Heart left ventricle (tissue), 16 donors: ENCODE measurements around the gene CCM2. TPM values are rescaled to one million over a fixed set of nuclear protein-coding genes. Genes with fewer than 3 reads are reported as not detected.
A peak's percentile ranks its signal among the peaks of the same experiment; 100 is the strongest.

Experiments used
- ATAC-seq, 4 donors: fragments of 200-7000 bp; cut with Tn5 transposase; one replicate each; pipeline ENCODE4 v1.9.1; 2020 to 2022; ENCODE audit warnings: moderate library complexity in 4 of 4, mild to moderate bottlenecking in 3 of 4, moderate number of reproducible peaks in 1 of 4
- DNase-seq, 5 donors: peaks; one replicate each; pipeline ENCODE4 v3.0.0-alpha.2; 2020
- H3K27ac ChIP-seq, 12 donors: fragments of 200-600 bp; sonication (generic) in 4 of 12; one replicate each; pipeline versions ENCODE4 v1.5.0 to v1.8.0; 2016 to 2022; ENCODE audit warnings: mild to moderate bottlenecking in 2 of 12
- H3K27me3 ChIP-seq, 9 donors: fragments of 200-600 bp; sonication (generic) in 2 of 9; one replicate each; pipeline versions ENCODE4 v1.5.1 to v1.8.0; 2016 to 2022; ENCODE audit warnings: mild to moderate bottlenecking in 3 of 9
- H3K36me3 ChIP-seq, 9 donors: fragments of 200-600 bp; sonication (generic) in 2 of 9; one replicate each; pipeline versions ENCODE4 v1.5.0 to v1.8.0; 2018 to 2022; ENCODE audit warnings: mild to moderate bottlenecking in 2 of 9
- H3K4me1 ChIP-seq, 12 donors: fragments of 200-600 bp; sonication (generic) in 4 of 12; one replicate each; pipeline versions ENCODE4 v1.5.0 to v1.8.0; 2016 to 2022; ENCODE audit warnings: mild to moderate bottlenecking in 3 of 12
- H3K4me3 ChIP-seq, 12 donors: fragments of 200-600 bp; sonication (generic) in 4 of 12; one replicate each; pipeline versions ENCODE4 v1.5.0 to v1.8.0; 2017 to 2022; ENCODE audit warnings: mild to moderate bottlenecking in 9 of 12, moderate library complexity in 4 of 12
- H3K9me3 ChIP-seq, 12 donors: fragments of 200-600 bp; sonication (generic) in 4 of 12; one replicate each; pipeline versions ENCODE4 v1.5.0 to v1.8.0; 2016 to 2022; ENCODE audit warnings: mild to moderate bottlenecking in 1 of 12
- CTCF ChIP-seq, 12 donors: fragments of 200-600 bp; sonication (generic) in 4 of 12; IDR thresholded peaks; one replicate each; pipeline versions ENCODE4 v1.5.0 to v1.8.0; 2018 to 2022; ENCODE audit warnings: antibody characterized with exemption in 12 of 12, mild to moderate bottlenecking in 5 of 12
- POLR2A ChIP-seq, 2 donors: fragments of 450-650 bp; IDR thresholded peaks; one replicate each; pipeline ENCODE4 v1.6.1; 2017; ENCODE audit warnings: antibody characterized with exemption in 2 of 2, mild to moderate bottlenecking in 2 of 2, moderate library complexity in 2 of 2
- WGBS, 4 donors: extraction: QIAGEN DNeasy Blood & Tissue Kit in 2 of 4; methylation state at CpG; one replicate each; pipeline versions ENCODE4 v1.1.5 to v1.1.7; 2013 to 2018; 5-methylcytosine and 5-hydroxymethylcytosine counted together
- intact Hi-C, 10 donors: fragments of 100-400 bp; cut with DNase I; formaldehyde crosslinking; loops; one replicate each; pipeline versions ENCODE4 v1.11.1 to v1.14.2; 2022
- polyA plus RNA-seq, 2 donors: library from polyadenylated mRNA; stranded (reverse); fragments of 200-250 nt; gene quantifications; one replicate each; pipeline ENCODE4 v1.2.3, GENCODE V29; 2013
- total RNA-seq, 9 donors: library from RNA; depleted of rRNA in 2 of 9; stranded (reverse); fragments of >200 nt in 2 of 9; fragmentation: NEBNext Ultra II Directional in 3 of 9; extraction: Animal tissue kit (Norgen Biotek cat#: 25700) in 3 of 9; gene quantifications; one replicate each; pipeline versions ENCODE4 v1.1.0 to v1.2.4, GENCODE V29; 2016 to 2023
- donor health status: ischemic (EF 13 %, LVEDD 7.1; RV severe dilation, severe dysfunction).
- donor health status: healthy with polysubstance abuse.
- donor health status: DM: no; HTN: yes; CAD: no.
- donor health status: DM: no; HTN: no; CAD: no.
- donor health status: ischemic (EF 25% LVEDD 6.9; RV normal size, moderate dysfunction).
- donor health status: ischemic (EF 25% LVEDD 5.7; RV mildly dilated, moderate dysfunction).
- donor health status: healthy.
- donor health status: DM: yes; HTN: yes; CAD: no.
- donor health status: ischemic (EF 35%, LVEDD 5.7; RV mildly dilated, moderate dysfunction).
- donor health status: nonischemic (EF 11% LVEDD 7.7; RV severe dilation, severe dysfunction).
- donor health status: DM: yes; HTN: yes; CAD: no.
- donor health status: PGD.
- donor health status: ischemic (EF 29% LVEDD 5.4; RV normal size, mild dysfunction).
- donor health status: nonischemic (EF 23%, LVEDD 6.1; RV moderate dilation, normal function).

The CCM2 gene
- total and polyA plus RNA-seq, 11 donors, result 24.7 to 68.2 (median 35.3) TPM

DNA sequence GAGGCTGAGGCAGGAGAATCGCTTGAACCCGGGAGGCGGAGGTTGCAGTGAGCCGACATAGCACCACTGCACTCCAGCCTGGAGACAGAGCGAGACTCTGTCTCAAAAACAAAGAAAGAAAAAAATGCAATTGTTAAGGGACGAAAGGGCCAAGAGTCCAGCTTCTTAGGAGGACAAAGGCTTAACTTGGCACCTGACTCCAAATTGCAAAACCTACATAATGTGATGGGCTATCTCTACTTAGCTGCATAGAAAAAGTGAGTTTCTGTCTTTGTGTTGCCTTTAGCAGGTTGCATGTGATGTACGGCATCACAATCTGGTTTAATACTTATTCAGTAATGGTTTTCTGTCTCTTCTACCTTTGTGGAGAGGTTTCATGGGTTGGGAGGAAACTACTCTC is 12.5 kb upstream of the CCM2 start:
- TF ChIP-seq POLR2A (IDR thresholded peaks at IDR 0.05) (no peak), CTCF (IDR thresholded peaks at IDR 0.05) (no peak)
- peaks cover 0 to 34% (median 29%) of the 10 kb centered on the region in 9 donors for H3K36me3 ChIP-seq
- 92 to 95% (median 93%) methylated on average over 7 of the region's 7 CpGs for WGBS, 4 donors
- intact Hi-C loops, result loop anchor here in 3 of 10 donors (5.0 to 10.0 kb wide), 3 partner anchors 103 to 403 kb away; partner anchors contain the start of genes PURB (in 2 of the 3), TBRG4 (in 2 of the 3) and TMED4 (in 1 of the 3)
- no peak for ATAC-seq
- no peak for DNase-seq
- no peaks in the 10 kb centered on the region for H3K27me3 ChIP-seq
- peak overlapping the region in 11 of 12 donors; percentile 92 to 98 (median 96) for H3K27ac ChIP-seq
- no peaks in the 10 kb centered on the region for H3K9me3 ChIP-seq
- H3K4me1 ChIP-seq, result peaks cover 0 to 49% (median 24%) of the 10 kb centered on the region in 12 donors
- peak overlapping the region in 7 of 12 donors; percentile 56 to 74 (median 64) for H3K4me3 ChIP-seq

DNA sequence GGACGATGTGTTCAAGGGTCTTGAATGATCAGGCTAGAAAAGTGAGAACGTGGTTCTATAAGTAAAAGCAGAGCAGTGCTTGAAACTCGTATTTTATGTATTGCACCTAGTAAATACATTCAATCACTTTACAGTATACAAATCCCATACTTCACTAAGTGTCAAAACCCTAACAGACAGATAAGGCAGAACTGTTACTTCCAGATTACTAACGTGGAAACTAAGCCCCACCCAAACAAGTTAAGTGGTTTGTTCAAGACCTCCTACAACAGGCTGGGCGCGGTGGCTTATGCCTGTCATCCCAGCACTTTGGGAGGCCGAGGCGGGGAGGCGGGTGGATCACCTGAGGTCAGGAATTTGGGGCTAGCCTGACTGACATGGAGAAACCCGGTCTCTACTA is 12.0 kb upstream of the CCM2 start:
- DNase-seq (no peak), ATAC-seq (no peak)
- 82 to 85% (median 84%) methylated on average over 10 of the region's 10 CpGs for WGBS, 4 donors
- peaks cover 0 to 29% (median 23%) of the 10 kb centered on the region in 9 donors for H3K36me3 ChIP-seq
- H3K4me3 ChIP-seq, result no peak overlapping the region
- no peaks in the 10 kb centered on the region for H3K9me3 ChIP-seq
- intact Hi-C loops, result loop anchor here in 3 of 10 donors (5.0 to 10.0 kb wide), 3 partner anchors 103 to 403 kb away; partner anchors contain the start of genes PURB (in 2 of the 3), TBRG4 (in 2 of the 3) and TMED4 (in 1 of the 3)
- peak overlapping the region in 1 of 12 donors; percentile 92 for H3K27ac ChIP-seq
- TF ChIP-seq POLR2A (IDR thresholded peaks at IDR 0.05), result no peak
- TF ChIP-seq CTCF (IDR thresholded peaks at IDR 0.05), result no peak
- H3K27me3 ChIP-seq, result no peaks in the 10 kb centered on the region
- peaks cover 0 to 49% (median 24%) of the 10 kb centered on the region in 12 donors for H3K4me1 ChIP-seq

DNA sequence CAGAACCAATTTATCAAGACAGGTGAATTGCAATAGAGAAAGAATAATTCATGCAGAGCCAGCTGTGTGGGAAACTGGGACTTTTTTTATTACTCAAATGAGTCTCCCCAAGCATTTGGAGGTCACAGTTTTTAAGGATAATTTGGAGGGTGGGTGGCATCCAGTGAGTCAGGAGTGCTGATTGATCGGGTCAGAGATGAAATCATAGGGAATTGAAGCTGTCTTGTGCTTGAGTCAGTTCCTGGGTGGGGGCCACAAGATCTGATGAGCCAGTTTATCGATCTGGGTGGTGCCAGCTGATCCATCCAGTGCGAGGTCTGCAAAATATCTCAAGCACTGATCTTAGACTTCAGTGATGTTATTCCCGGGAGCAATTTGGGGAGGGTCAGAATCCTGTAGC is 11.3 kb upstream of the CCM2 start:
- no peaks in the 10 kb centered on the region for H3K27me3 ChIP-seq
- H3K4me3 ChIP-seq, result no peak overlapping the region
- 86 to 89% (median 87%) methylated on average over 4 of the region's 4 CpGs for WGBS, 4 donors
- no peak overlapping the region for H3K27ac ChIP-seq
- H3K4me1 ChIP-seq, result peaks cover 0 to 48% (median 24%) of the 10 kb centered on the region in 12 donors
- ATAC-seq (no peak), DNase-seq (no peak)
- peaks cover 0 to 22% (median 16%) of the 10 kb centered on the region in 9 donors for H3K36me3 ChIP-seq
- H3K9me3 ChIP-seq, result no peaks in the 10 kb centered on the region
- intact Hi-C loops, result loop anchor here in 3 of 10 donors (5.0 to 10.0 kb wide), 3 partner anchors 104 to 404 kb away; partner anchors contain the start of genes PURB (in 2 of the 3), TBRG4 (in 2 of the 3) and TMED4 (in 1 of the 3)
- TF ChIP-seq CTCF (IDR thresholded peaks at IDR 0.05) (no peak), POLR2A (IDR thresholded peaks at IDR 0.05) (no peak)

DNA sequence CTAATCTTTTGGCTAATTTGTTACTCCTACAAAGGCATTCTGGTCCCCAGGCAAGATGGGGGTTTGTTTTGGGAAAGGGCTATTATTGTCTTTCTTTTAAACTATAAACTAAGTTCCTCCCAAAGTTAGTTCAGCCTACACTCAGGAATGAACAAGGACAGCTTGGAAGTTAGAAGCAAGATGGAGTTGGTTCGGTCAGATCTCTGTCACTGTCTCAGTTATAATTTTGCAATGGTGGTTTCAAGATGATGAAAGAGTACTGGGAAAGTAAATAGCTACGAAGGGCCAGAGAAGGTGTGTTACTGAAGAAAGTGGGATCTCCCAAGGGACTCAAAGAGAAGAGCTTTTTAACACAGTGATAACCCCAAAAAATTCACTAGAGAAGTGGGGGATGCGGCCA is 10.9 kb upstream of the CCM2 start:
- ATAC-seq, result no peak
- no peaks in the 10 kb centered on the region for H3K9me3 ChIP-seq
- WGBS, 4 donors, result 94 to 97% (median 95%) methylated on average over 3 of the region's 3 CpGs
- intact Hi-C loops, result loop anchor here in 3 of 10 donors (5.0 to 10.0 kb wide), 3 partner anchors 104 to 404 kb away; partner anchors contain the start of genes PURB (in 2 of the 3), TBRG4 (in 2 of the 3) and TMED4 (in 1 of the 3)
- TF ChIP-seq POLR2A (IDR thresholded peaks at IDR 0.05) (no peak), CTCF (IDR thresholded peaks at IDR 0.05) (no peak)
- DNase-seq, result no peak
- no peak overlapping the region for H3K27ac ChIP-seq
- H3K4me3 ChIP-seq, result no peak overlapping the region
- peaks cover 0 to 18% (median 12%) of the 10 kb centered on the region in 9 donors for H3K36me3 ChIP-seq
- no peaks in the 10 kb centered on the region for H3K27me3 ChIP-seq
- H3K4me1 ChIP-seq, result peaks cover 0 to 44% (median 24%) of the 10 kb centered on the region in 12 donors
